Osteoblast (primary cell): ENCODE results near the gene ATP6V0E1. TPM values are rescaled to one million over a fixed set of nuclear protein-coding genes. Genes with fewer than 3 reads are reported as not detected.

Experiments used
- DNase-seq: peaks from one replicate; pipeline ENCODE4 v3.0.0; 2011; ENCODE audit warnings: low spot score, mixed read lengths; ENCODE audit not compliant: insufficient read length; ENCODE audit errors: missing footprints
- H2AFZ ChIP-seq: 2 replicates; pipeline ENCODE4 v1.6.0; 2011; ENCODE audit warnings: mild to moderate bottlenecking, low read length
- H3K27ac ChIP-seq: 2 replicates; pipeline ENCODE4 v1.5.1; 2011; ENCODE audit warnings: mild to moderate bottlenecking, low read depth, low read length, moderate library complexity
- H3K27me3 ChIP-seq: 2 replicates; pipeline ENCODE4 v1.6.0; 2012; ENCODE audit warnings: mild to moderate bottlenecking, control low read depth, inconsistent platforms, low read length, moderate library complexity; ENCODE audit not compliant: insufficient read depth
- H3K36me3 ChIP-seq: 2 replicates; pipeline ENCODE4 v1.5.1; 2011; ENCODE audit warnings: mild to moderate bottlenecking, low read length, control low read depth, moderate library complexity; ENCODE audit not compliant: insufficient read depth
- H3K4me1 ChIP-seq: 2 replicates; pipeline ENCODE4 v1.5.1; 2011; ENCODE audit warnings: mild to moderate bottlenecking, low read length, control low read depth, moderate library complexity; ENCODE audit not compliant: insufficient read depth
- H3K4me2 ChIP-seq: 2 replicates; pipeline ENCODE4 v1.6.0; 2011; ENCODE audit warnings: mild to moderate bottlenecking, low read length; ENCODE audit not compliant: insufficient read depth
- H3K4me3 ChIP-seq: fragments of 200-600 bp; sonication (generic); 3 replicates; pipeline ENCODE4 v1.5.1; 2012; ENCODE audit warnings: mild to moderate bottlenecking, low read length, inconsistent platforms; ENCODE audit not compliant: insufficient read depth
- H3K79me2 ChIP-seq: 2 replicates; pipeline ENCODE4 v1.6.0; 2012; ENCODE audit warnings: mild to moderate bottlenecking, low read length, control low read depth, inconsistent platforms; ENCODE audit not compliant: insufficient read depth
- H3K9me3 ChIP-seq: 2 replicates; pipeline ENCODE4 v1.5.1; 2011; ENCODE audit warnings: low read depth, low read length, control low read depth
- H4K20me1 ChIP-seq: 2 replicates; pipeline ENCODE4 v1.6.0; 2012; ENCODE audit warnings: mild to moderate bottlenecking, low read length, control low read depth; ENCODE audit not compliant: insufficient read depth
- total RNA-seq: library from RNA; depleted of rRNA; stranded (reverse); fragments of >200 nt; gene quantifications from 2 replicates; pipeline ENCODE4 v1.2.3, GENCODE V29; 2012
- TF ChIP-seq, protein P1 (sequence below): IDR thresholded peaks from 2 replicates; pipeline ENCODE4 v1.5.1; 2011; ENCODE audit warnings: mild to moderate bottlenecking, low read depth, low read length, moderate library complexity; ENCODE audit errors: extremely low read depth

ATP6V0E1 gene
- total RNA-seq, 1 donor = 177 TPM

DNA sequence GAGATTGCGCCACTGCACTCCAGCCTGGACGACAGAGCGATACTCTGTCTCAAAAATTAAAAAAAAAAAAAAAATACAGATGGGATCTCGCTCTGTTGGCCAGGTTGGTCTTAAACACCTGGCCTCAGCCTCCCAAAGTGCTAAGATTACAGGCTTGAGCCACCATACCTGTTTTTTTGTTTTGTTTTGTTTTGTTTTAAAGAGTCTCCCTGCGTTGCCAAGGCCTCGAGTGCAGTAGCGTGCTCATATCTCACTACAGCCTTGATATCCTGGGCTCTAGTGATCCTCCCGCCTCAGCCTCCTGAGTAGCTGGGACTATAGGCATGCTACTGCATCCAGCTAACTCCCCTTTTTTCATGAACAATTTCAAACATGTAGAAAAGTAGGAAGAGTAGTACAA is 7.2 kb downstream of the ATP6V0E1 start:
- no peaks in the 10 kb centered on the region for H3K9me3 ChIP-seq
- H3K27me3 ChIP-seq = no peaks in the 10 kb centered on the region
- H3K4me1 ChIP-seq = peaks cover 1% of the 10 kb centered on the region
- H3K36me3 ChIP-seq = peaks cover 41% of the 10 kb centered on the region
- H3K4me3 ChIP-seq = no peak overlapping the region
- peaks cover 40% of the 10 kb centered on the region for H4K20me1 ChIP-seq
- TF ChIP-seq, protein P1, sequence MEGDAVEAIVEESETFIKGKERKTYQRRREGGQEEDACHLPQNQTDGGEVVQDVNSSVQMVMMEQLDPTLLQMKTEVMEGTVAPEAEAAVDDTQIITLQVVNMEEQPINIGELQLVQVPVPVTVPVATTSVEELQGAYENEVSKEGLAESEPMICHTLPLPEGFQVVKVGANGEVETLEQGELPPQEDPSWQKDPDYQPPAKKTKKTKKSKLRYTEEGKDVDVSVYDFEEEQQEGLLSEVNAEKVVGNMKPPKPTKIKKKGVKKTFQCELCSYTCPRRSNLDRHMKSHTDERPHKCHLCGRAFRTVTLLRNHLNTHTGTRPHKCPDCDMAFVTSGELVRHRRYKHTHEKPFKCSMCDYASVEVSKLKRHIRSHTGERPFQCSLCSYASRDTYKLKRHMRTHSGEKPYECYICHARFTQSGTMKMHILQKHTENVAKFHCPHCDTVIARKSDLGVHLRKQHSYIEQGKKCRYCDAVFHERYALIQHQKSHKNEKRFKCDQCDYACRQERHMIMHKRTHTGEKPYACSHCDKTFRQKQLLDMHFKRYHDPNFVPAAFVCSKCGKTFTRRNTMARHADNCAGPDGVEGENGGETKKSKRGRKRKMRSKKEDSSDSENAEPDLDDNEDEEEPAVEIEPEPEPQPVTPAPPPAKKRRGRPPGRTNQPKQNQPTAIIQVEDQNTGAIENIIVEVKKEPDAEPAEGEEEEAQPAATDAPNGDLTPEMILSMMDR = no peak
- H3K4me2 ChIP-seq = no peak overlapping the region
- H3K27ac ChIP-seq = no peak overlapping the region
- H3K79me2 ChIP-seq = peaks cover 94% of the 10 kb centered on the region
- no peak overlapping the region for H2AFZ ChIP-seq
- no peak for DNase-seq

DNA sequence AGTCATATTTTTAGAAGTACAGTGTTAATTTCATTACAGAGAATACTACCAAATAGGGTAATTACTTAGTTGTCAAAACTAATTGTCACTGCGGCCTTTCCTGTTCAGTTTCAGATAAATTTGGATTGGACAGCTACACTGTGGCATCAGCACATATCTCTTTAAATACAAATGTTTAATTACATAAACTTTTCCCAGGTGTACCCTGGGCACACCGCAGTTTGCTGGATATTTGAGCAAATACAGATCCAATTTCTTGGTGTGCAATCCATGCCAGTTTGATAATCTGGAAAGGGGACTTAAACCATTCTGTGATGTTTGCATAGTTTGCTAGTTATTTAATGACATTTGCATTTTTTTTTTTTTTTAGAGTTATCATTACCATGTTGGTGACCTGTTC is 10.8 kb downstream of the ATP6V0E1 start:
- peaks cover 34% of the 10 kb centered on the region for H3K36me3 ChIP-seq
- no peaks in the 10 kb centered on the region for H3K27me3 ChIP-seq
- H3K4me3 ChIP-seq = no peak overlapping the region
- TF ChIP-seq, protein P1 = no peak
- peaks cover 87% of the 10 kb centered on the region for H3K79me2 ChIP-seq
- peaks cover 20% of the 10 kb centered on the region for H4K20me1 ChIP-seq
- no peaks in the 10 kb centered on the region for H3K9me3 ChIP-seq
- no peak overlapping the region for H3K4me2 ChIP-seq
- H2AFZ ChIP-seq = no peak overlapping the region
- no peak for DNase-seq
- no peaks in the 10 kb centered on the region for H3K4me1 ChIP-seq
- H3K27ac ChIP-seq = no peak overlapping the region

DNA sequence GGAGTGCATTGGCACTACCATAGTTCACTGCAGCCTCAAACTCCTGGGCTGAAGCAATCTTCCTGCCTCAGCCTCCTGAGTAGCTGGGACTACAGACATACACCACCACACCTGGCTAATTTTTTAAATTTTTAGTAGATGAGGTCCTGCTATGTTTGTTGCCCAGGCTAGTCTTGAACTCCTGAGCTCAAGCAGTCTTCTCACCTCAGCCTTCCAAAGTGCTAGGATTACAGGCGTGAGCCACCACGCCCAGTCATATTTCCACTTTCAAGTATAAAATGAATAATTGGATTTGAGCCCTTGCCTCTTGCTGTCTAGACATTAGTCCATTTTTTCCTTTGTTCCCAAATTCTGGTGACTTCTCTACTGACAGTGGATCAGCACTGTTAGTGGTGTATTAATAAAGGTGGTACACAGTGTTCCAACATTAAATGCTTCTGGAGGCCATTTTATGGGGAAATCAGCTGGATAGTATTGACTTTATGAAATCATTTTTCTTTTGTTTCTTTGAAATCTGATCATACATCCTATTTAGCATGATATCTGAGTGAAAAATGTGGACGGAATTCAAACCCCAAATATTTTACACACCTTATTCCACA is 15.9 kb downstream of the ATP6V0E1 start:
- Histone ChIP-seq H3K27me3 (no peaks in the 10 kb centered on the region), H3K4me3 (no peak overlapping the region), H3K4me2 (no peak overlapping the region), H4K20me1 (peaks cover 30% of the 10 kb centered on the region), H3K79me2 (peaks cover 92% of the 10 kb centered on the region), H3K9me3 (no peaks in the 10 kb centered on the region), H3K36me3 (peaks cover 24% of the 10 kb centered on the region), H3K4me1 (no peaks in the 10 kb centered on the region), H3K27ac (no peak overlapping the region), H2AFZ (no peak overlapping the region)
- TF ChIP-seq, protein P1 = no peak
- DNase-seq = no peak

DNA sequence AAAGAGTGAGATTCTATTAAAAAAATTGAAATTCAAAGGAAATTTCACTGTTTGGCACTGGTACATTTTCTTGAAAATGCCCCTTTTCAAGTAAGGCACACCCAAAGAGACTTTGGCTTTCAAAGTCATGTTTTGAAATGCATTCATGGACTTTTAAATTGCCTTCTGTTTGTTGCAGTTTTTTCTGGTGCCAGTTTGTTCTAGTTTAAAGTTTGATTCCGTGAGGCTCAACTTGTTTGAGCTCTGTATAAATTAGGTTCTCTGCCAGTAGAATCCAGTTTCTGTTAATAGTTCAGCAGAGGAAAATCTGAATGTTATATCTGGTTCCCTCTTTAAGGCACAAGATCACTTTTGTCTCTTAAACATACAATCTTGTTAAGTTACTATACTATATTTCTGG is 16.4 kb downstream of the ATP6V0E1 start:
- no peak for DNase-seq
- TF ChIP-seq, protein P1 = no peak
- peaks cover 35% of the 10 kb centered on the region for H4K20me1 ChIP-seq

More for the DNA sequence above, 16.4 kb downstream of the ATP6V0E1 start:
- H3K36me3 ChIP-seq = peaks cover 20% of the 10 kb centered on the region
- no peak overlapping the region for H3K4me3 ChIP-seq
- H2AFZ ChIP-seq = no peak overlapping the region
- H3K27ac ChIP-seq = no peak overlapping the region
- H3K4me2 ChIP-seq = no peak overlapping the region
- no peaks in the 10 kb centered on the region for H3K27me3 ChIP-seq
- peaks cover 92% of the 10 kb centered on the region for H3K79me2 ChIP-seq
- H3K9me3 ChIP-seq = no peaks in the 10 kb centered on the region
- no peaks in the 10 kb centered on the region for H3K4me1 ChIP-seq
